ENCODE results near the gene SLC16A3. TPM values are rescaled to one million over a fixed set of nuclear protein-coding genes. Genes with fewer than 3 reads are reported as not detected.

SLC16A3 gene
- total and polyA plus RNA-seq, 7 experiments from 2014 or later: 1.4 to 264 (median 15.9) TPM

DNA sequence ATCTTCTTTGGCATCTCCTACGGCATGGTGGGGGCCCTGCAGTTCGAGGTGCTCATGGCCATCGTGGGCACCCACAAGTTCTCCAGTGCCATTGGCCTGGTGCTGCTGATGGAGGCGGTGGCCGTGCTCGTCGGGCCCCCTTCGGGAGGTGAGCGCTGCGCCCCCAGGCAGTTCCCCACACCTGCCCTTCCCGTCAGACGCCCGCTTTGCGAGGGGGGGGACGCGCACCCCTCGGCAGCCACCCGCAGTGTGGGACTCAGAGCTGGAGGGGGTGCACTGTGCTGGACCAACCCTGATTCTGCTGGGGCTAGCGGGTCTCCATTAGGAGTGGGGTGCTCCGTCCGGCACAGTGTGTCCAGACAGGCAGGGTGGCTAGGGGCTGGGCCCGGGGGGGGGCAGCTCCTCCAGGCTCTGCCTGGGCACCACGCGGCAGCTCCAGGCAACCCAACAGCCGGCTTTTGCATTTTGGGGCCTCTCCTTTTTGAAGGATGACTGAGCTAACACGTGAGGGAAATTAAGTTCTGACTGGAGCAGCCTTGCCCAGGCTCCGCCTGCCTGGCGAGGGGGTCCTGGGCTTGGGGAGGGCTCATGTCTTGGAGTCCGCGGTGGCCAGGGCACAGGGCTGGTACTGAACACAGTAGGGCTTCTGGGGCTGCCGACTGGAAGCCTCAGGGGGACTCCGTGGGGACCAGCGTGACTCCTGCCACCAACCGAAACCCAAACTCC lies 9.1 kb downstream of the SLC16A3 start:
- H3K4me1 Mint-ChIP-seq: peaks cover 5 to 52% (median 43%) of the 10 kb centered on the region in 7 donors

DNA sequence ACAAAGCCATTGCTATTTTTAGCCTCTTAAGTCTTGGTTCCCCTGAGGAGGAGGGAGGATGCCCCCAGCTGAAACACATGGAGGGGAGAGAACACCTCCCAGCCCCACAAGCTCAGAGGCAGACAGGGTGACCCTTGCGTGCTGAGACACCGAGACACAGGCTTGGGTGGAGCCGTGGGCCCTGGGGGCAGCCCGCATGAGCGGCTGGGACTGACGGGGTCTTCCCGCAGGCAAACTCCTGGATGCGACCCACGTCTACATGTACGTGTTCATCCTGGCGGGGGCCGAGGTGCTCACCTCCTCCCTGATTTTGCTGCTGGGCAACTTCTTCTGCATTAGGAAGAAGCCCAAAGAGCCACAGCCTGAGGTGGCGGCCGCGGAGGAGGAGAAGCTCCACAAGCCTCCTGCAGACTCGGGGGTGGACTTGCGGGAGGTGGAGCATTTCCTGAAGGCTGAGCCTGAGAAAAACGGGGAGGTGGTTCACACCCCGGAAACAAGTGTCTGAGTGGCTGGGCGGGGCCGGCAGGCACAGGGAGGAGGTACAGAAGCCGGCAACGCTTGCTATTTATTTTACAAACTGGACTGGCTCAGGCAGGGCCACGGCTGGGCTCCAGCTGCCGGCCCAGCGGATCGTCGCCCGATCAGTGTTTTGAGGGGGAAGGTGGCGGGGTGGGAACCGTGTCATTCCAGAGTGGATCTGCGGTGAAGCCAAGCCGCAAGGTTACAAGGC lies 9.8 kb downstream of the SLC16A3 start:
- Mint-ChIP-seq H3K27me3 (no peaks in the 10 kb centered on the region), H3K9me3 (peaks cover 0 to 1% (median 0%) of the 10 kb centered on the region in 11 donors), H3K36me3 (peaks cover 0 to 8% (median 0%) of the 10 kb centered on the region in 5 donors), H3K4me1 (peaks cover 5 to 48% (median 43%) of the 10 kb centered on the region in 7 donors), H3K4me3 (peak overlapping the region; percentile 75 to 89 (median 82)), H3K27ac (peak overlapping the region; percentile 79 to 95 (median 89))
- peaks cover 7 to 43% of the 10 kb centered on the region in 2 donors for H3K4me1 ChIP-seq (ENCODE audit: control insufficient read depth in 2 of 2, insufficient read depth in 2 of 2, low read length in 2 of 2)
- H3K27me3 ChIP-seq (ENCODE audit: control insufficient read depth in 2 of 2, insufficient read depth in 2 of 2, low read length in 2 of 2): no peaks in the 10 kb centered on the region
- intact Hi-C loops (cut with micrococcal nuclease): loop anchor here (1.0 to 10.0 kb wide), 5 partner anchors 35 to 204 kb away; partner anchors contain the start of genes CD7 (in 1 of the 2), CSNK1D (in 1 of the 2), DCXR (in 1 of the 2) and HEXD (in 1 of the 2)
- ATAC-seq (peak; percentile 54), DNase-seq (peak in 8 of 9 donors; percentile 55 to 75 (median 59))
- ChIA-PET POLR2A (interaction anchor here (0.6 to 2.6 kb wide), 7 partner anchors 27 to 309 kb away, joined by 3 to 11 read pairs (median 3); partner anchors contain the start of gene CD7), CTCF (interaction anchor here (1.2 to 1.3 kb wide), 3 partner anchors 79 to 87 kb away, joined by 4 to 7 read pairs (median 4); partner anchors contain the start of gene CD7)
- H3K9me3 ChIP-seq (ENCODE audit: control insufficient read depth in 2 of 3, low read length in 3 of 3): no peaks in the 10 kb centered on the region
- peak overlapping the region; percentile 41 for H3K4me3 ChIP-seq (ENCODE audit: low read length)
- H3K36me3 ChIP-seq (ENCODE audit: control insufficient read depth in 2 of 3, insufficient read depth in 3 of 3, low read length in 3 of 3): peaks cover 0 to 24% (median 7%) of the 10 kb centered on the region in 3 experiments
- peak overlapping the region; percentile 52 for H3K27ac ChIP-seq (ENCODE audit: low read depth, low read length)

More for the DNA sequence above, 9.1 kb downstream of the SLC16A3 start:
- H3K9me3 ChIP-seq (ENCODE audit: control insufficient read depth in 2 of 3, low read length in 3 of 3): no peaks in the 10 kb centered on the region
- peaks cover 0 to 16% (median 0%) of the 10 kb centered on the region in 3 experiments for H3K36me3 ChIP-seq (ENCODE audit: control insufficient read depth in 2 of 3, insufficient read depth in 3 of 3, low read length in 3 of 3)
- H3K4me1 ChIP-seq (ENCODE audit: control insufficient read depth in 2 of 2, insufficient read depth in 2 of 2, low read length in 2 of 2): peaks cover 7 to 43% of the 10 kb centered on the region in 2 donors
- intact Hi-C loops (cut with micrococcal nuclease): loop anchor here (1.0 to 10.0 kb wide), 7 partner anchors 35 to 203 kb away; partner anchors contain the start of genes CSNK1D (in 2 of the 2), CD7 (in 1 of the 2), DCXR (in 1 of the 2) and HEXD (in 1 of the 2)
- peak overlapping the region; percentile 41 for H3K4me3 ChIP-seq (ENCODE audit: low read length)
- no peaks in the 10 kb centered on the region for H3K27me3 ChIP-seq (ENCODE audit: control insufficient read depth in 2 of 2, insufficient read depth in 2 of 2, low read length in 2 of 2)
- Mint-ChIP-seq H3K27me3 (no peaks in the 10 kb centered on the region), H3K27ac (peak overlapping the region; percentile 29 to 92 (median 85)), H3K9me3 (peaks cover 0 to 1% (median 0%) of the 10 kb centered on the region in 11 donors), H3K36me3 (peaks cover 0 to 8% (median 0%) of the 10 kb centered on the region in 5 donors), H3K4me3 (peak overlapping the region in 9 of 10 donors; percentile 75 to 89 (median 82))
- peak overlapping the region; percentile 52 for H3K27ac ChIP-seq (ENCODE audit: low read depth, low read length)
- ChIA-PET POLR2A (interaction anchor here (0.6 to 1.7 kb wide), 5 partner anchors 55 to 597 kb away, joined by 3 to 9 read pairs (median 5); no protein-coding TSS in a partner anchor), CTCF (interaction anchor here (1.2 to 2.7 kb wide), 4 partner anchors 63 to 88 kb away, joined by 4 to 30 read pairs (median 6); partner anchors contain the start of gene CD7)
- ATAC-seq (no peak), DNase-seq (no peak)

- DNase-seq (no peak), ATAC-seq (no peak)
- intact Hi-C loops (cut with micrococcal nuclease): loop anchor here (2.0 to 10.0 kb wide), 4 partner anchors 57 to 205 kb away; partner anchors contain the start of genes CD7 (in 1 of the 2), DCXR (in 1 of the 2), HEXD (in 1 of the 2) and OGFOD3 (in 1 of the 2)
- peaks cover 0 to 1% (median 0%) of the 10 kb centered on the region in 11 donors for H3K9me3 Mint-ChIP-seq
- Histone ChIP-seq H3K4me1 (ENCODE audit: control insufficient read depth in 2 of 2, insufficient read depth in 2 of 2, low read length in 2 of 2) (peaks cover 7 to 43% of the 10 kb centered on the region in 2 donors), H3K36me3 (ENCODE audit: control insufficient read depth in 2 of 3, insufficient read depth in 3 of 3, low read length in 3 of 3) (peaks cover 8 to 32% (median 11%) of the 10 kb centered on the region in 3 experiments), H3K27me3 (ENCODE audit: control insufficient read depth in 2 of 2, insufficient read depth in 2 of 2, low read length in 2 of 2) (no peaks in the 10 kb centered on the region), H3K27ac (ENCODE audit: low read depth, low read length) (no peak overlapping the region), H3K4me3 (ENCODE audit: low read length) (no peak overlapping the region), H3K9me3 (ENCODE audit: control insufficient read depth in 2 of 3, low read length in 3 of 3) (no peaks in the 10 kb centered on the region)
- ChIA-PET CTCF (no interaction called here), POLR2A (interaction anchor here (1.0 to 2.6 kb wide), 5 partner anchors 27 to 78 kb away, joined by 3 to 11 read pairs (median 4); partner anchors contain the start of gene CD7)
- H3K27ac Mint-ChIP-seq: peak overlapping the region in 7 of 9 donors; percentile 42 to 87 (median 72)
- peak overlapping the region in 7 of 10 donors; percentile 21 to 89 (median 61) for H3K4me3 Mint-ChIP-seq
- peaks cover 7 to 13% (median 7%) of the 10 kb centered on the region in 5 donors for H3K36me3 Mint-ChIP-seq
- H3K27me3 Mint-ChIP-seq: no peaks in the 10 kb centered on the region
- H3K4me1 Mint-ChIP-seq: peaks cover 12 to 54% (median 50%) of the 10 kb centered on the region in 7 donors
Measured at GRCh38 chr17:82239401-82239925, 10.6 kb downstream of the SLC16A3 start.

DNA sequence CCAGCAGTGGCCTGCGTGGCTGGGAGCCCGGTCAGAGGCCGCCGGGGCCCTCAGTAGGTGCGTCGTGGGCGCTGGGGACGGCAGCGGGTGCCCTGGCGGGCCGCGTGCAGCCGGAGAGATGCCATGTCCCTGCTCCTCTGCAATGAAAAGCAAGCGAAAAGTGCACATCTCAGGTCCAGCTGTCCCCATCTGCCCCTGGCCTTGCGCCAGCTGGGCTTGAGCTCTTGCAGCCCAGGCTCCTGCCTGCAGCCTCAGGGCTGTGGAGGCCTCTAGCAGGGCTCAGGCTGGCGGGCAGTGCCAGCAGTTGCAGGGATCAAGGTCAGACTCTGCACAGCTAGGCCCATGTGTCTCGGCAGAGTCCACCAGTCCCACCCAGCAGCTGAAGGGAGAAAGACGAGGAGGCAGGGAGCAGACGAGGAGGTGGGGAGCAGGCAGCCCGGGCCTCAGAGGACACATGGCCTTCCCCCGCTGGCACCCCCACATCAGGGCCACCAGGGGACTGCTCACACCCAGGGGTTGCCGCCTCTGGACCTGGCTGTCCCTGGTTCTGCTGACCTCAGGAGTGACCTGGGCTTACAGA lies 11.2 kb downstream of the SLC16A3 start:
- H3K27ac ChIP-seq (ENCODE audit: low read depth, low read length): peak overlapping the region; percentile 30
- H3K4me1 ChIP-seq (ENCODE audit: control insufficient read depth in 2 of 2, insufficient read depth in 2 of 2, low read length in 2 of 2): peaks cover 7 to 43% of the 10 kb centered on the region in 2 donors
- H3K36me3 ChIP-seq (ENCODE audit: control insufficient read depth in 2 of 3, insufficient read depth in 3 of 3, low read length in 3 of 3): peaks cover 11 to 38% (median 14%) of the 10 kb centered on the region in 3 experiments
- no peaks in the 10 kb centered on the region for H3K27me3 Mint-ChIP-seq
- peaks cover 0 to 1% (median 0%) of the 10 kb centered on the region in 11 donors for H3K9me3 Mint-ChIP-seq
- ATAC-seq (no peak), DNase-seq (no peak)
- peaks cover 9 to 17% (median 11%) of the 10 kb centered on the region in 5 donors for H3K36me3 Mint-ChIP-seq
- H3K4me3 Mint-ChIP-seq: peak overlapping the region in 5 of 10 donors; percentile 13 to 81 (median 25)
- ChIA-PET CTCF (interaction anchor here (0.5 to 0.7 kb wide), 2 partner anchors 35 to 87 kb away, joined by 3 to 4 read pairs; no protein-coding TSS in a partner anchor), POLR2A (interaction anchor here (0.8 to 2.6 kb wide), 7 partner anchors 9 to 77 kb away, joined by 3 to 11 read pairs (median 3); partner anchors contain the start of genes CD7 and SLC16A3)
- intact Hi-C loops (cut with micrococcal nuclease): loop anchor here (2.0 to 10.0 kb wide), 4 partner anchors 57 to 205 kb away; partner anchors contain the start of genes CD7 (in 1 of the 2), DCXR (in 1 of the 2), HEXD (in 1 of the 2) and OGFOD3 (in 1 of the 2)
- no peaks in the 10 kb centered on the region for H3K9me3 ChIP-seq (ENCODE audit: control insufficient read depth in 2 of 3, low read length in 3 of 3)
- H3K4me3 ChIP-seq (ENCODE audit: low read length): no peak overlapping the region
- peaks cover 13 to 57% (median 53%) of the 10 kb centered on the region in 7 donors for H3K4me1 Mint-ChIP-seq
- peak overlapping the region in 7 of 9 donors; percentile 71 to 87 (median 75) for H3K27ac Mint-ChIP-seq
- no peaks in the 10 kb centered on the region for H3K27me3 ChIP-seq (ENCODE audit: control insufficient read depth in 2 of 2, insufficient read depth in 2 of 2, low read length in 2 of 2)

GRCh38 chr17:82240506-82241182 lies 11.8 kb downstream of the SLC16A3 start:
- H3K36me3 Mint-ChIP-seq: peaks cover 9 to 17% (median 11%) of the 10 kb centered on the region in 5 donors
- CTCF ChIA-PET: interaction anchor here (0.5 to 0.7 kb wide), 2 partner anchors 35 to 86 kb away, joined by 3 to 4 read pairs; no protein-coding TSS in a partner anchor
- Histone ChIP-seq H3K27ac (ENCODE audit: low read depth, low read length) (peak overlapping the region; percentile 30), H3K9me3 (ENCODE audit: control insufficient read depth in 2 of 3, low read length in 3 of 3) (no peaks in the 10 kb centered on the region), H3K27me3 (ENCODE audit: control insufficient read depth in 2 of 2, insufficient read depth in 2 of 2, low read length in 2 of 2) (no peaks in the 10 kb centered on the region), H3K4me1 (ENCODE audit: control insufficient read depth in 2 of 2, insufficient read depth in 2 of 2, low read length in 2 of 2) (peaks cover 7 to 43% of the 10 kb centered on the region in 2 donors), H3K36me3 (ENCODE audit: control insufficient read depth in 2 of 3, insufficient read depth in 3 of 3, low read length in 3 of 3) (peaks cover 14 to 44% (median 15%) of the 10 kb centered on the region in 3 experiments), H3K4me3 (ENCODE audit: low read length) (no peak overlapping the region)
- H3K4me3 Mint-ChIP-seq: peak overlapping the region in 4 of 10 donors; percentile 13 to 81 (median 42)
- peak overlapping the region; percentile 65 to 87 (median 75) for H3K27ac Mint-ChIP-seq
- DNase-seq (no peak), ATAC-seq (no peak)
- intact Hi-C loops (cut with micrococcal nuclease): no loop called here
- POLR2A ChIA-PET: interaction anchor here (0.5 to 2.6 kb wide), 10 partner anchors 9 to 77 kb away, joined by 3 to 11 read pairs (median 3); partner anchors contain the start of genes CD7 and SLC16A3
- H3K27me3 Mint-ChIP-seq: no peaks in the 10 kb centered on the region
- peaks cover 0 to 1% (median 0%) of the 10 kb centered on the region in 11 donors for H3K9me3 Mint-ChIP-seq
- peaks cover 13 to 57% (median 48%) of the 10 kb centered on the region in 7 donors for H3K4me1 Mint-ChIP-seq

Measured in naive thymus-derived CD4-positive, alpha-beta T cell (primary cell).